ENCODE results near the gene IBA57. TPM values are rescaled to one million over a fixed set of nuclear protein-coding genes. Genes with fewer than 3 reads are reported as not detected.

The IBA57 gene
- total and polyA plus RNA-seq, 2 experiments from 2014 or later = 4.7 to 5.0 TPM

- Histone ChIP-seq H3K9me2 (replicated peaks; ENCODE audit: insufficient read depth) (no peaks in the 10 kb centered on the region), H4K20me1 (ENCODE audit: insufficient read depth, poor library complexity, severe bottlenecking) (no peaks in the 10 kb centered on the region), H3K27ac (no peak overlapping the region), H3K4me2 (no peak overlapping the region), H2AFZ (no peak overlapping the region), H3K79me2 (no peaks in the 10 kb centered on the region), H3K36me3 (replicated peaks; ENCODE audit: insufficient read depth, low read depth) (no peaks in the 10 kb centered on the region), H3K4me3 (no peak overlapping the region), H3K4me1 (ENCODE audit: insufficient read depth) (peaks cover 27% of the 10 kb centered on the region), H3K9me3 (ENCODE audit: low read depth) (no peaks in the 10 kb centered on the region), H3K27me3 (no peaks in the 10 kb centered on the region)
- no peak for DNase-seq (ENCODE audit: low spot score)
- TF ChIP-seq EZH2phosphoT487 (IDR thresholded peaks at IDR 0.05; ENCODE audit: low read depth, severe bottlenecking, unreplicated experiment) (no peak), EZH2 (IDR thresholded peaks at IDR 0.05; ENCODE audit: borderline replicate concordance) (no peak), CTCF (IDR thresholded peaks at IDR 0.05; ENCODE audit: poor library complexity) (no peak)
- WGBS (ENCODE audit: low lambda C conversion rate, missing lambda C conversion rate) = 93% methylated on average over 11 of the region's 11 CpGs
Measured at GRCh38 chr1:228154021-228154669, 11.5 kb upstream of the IBA57 start.

- no peaks in the 10 kb centered on the region for H3K79me2 ChIP-seq
- TF ChIP-seq CTCF (IDR thresholded peaks at IDR 0.05; ENCODE audit: poor library complexity) (no peak), EZH2 (IDR thresholded peaks at IDR 0.05; ENCODE audit: borderline replicate concordance) (no peak)
- H3K36me3 ChIP-seq (replicated peaks; ENCODE audit: insufficient read depth, low read depth) = no peaks in the 10 kb centered on the region
- H2AFZ ChIP-seq = no peak overlapping the region
- no peak overlapping the region for H3K4me2 ChIP-seq
- WGBS (ENCODE audit: low lambda C conversion rate, missing lambda C conversion rate) = 89% methylated on average over 20 of the region's 20 CpGs
- H3K4me3 ChIP-seq = no peak overlapping the region
- H3K9me2 ChIP-seq (replicated peaks; ENCODE audit: insufficient read depth) = no peaks in the 10 kb centered on the region
- no peak overlapping the region for H3K27ac ChIP-seq
- no peak for DNase-seq (ENCODE audit: low spot score)
- no peaks in the 10 kb centered on the region for H3K27me3 ChIP-seq
- H4K20me1 ChIP-seq (ENCODE audit: insufficient read depth, poor library complexity, severe bottlenecking) = no peaks in the 10 kb centered on the region
- no peaks in the 10 kb centered on the region for H3K9me3 ChIP-seq (ENCODE audit: low read depth)
- H3K4me1 ChIP-seq (ENCODE audit: insufficient read depth) = peaks cover 19% of the 10 kb centered on the region
Measured at GRCh38 chr1:228154670-228155571, 10.7 kb upstream of the IBA57 start.

GRCh38 chr1:228155596-228156514 lies 9.7 kb upstream of the IBA57 start:
- Histone ChIP-seq H3K79me2 (no peaks in the 10 kb centered on the region), H3K27me3 (no peaks in the 10 kb centered on the region), H3K4me2 (no peak overlapping the region), H2AFZ (no peak overlapping the region), H3K9me2 (replicated peaks; ENCODE audit: insufficient read depth) (no peaks in the 10 kb centered on the region), H3K9me3 (ENCODE audit: low read depth) (no peaks in the 10 kb centered on the region), H3K27ac (no peak overlapping the region), H3K4me3 (no peak overlapping the region), H4K20me1 (ENCODE audit: insufficient read depth, poor library complexity, severe bottlenecking) (no peaks in the 10 kb centered on the region), H3K4me1 (ENCODE audit: insufficient read depth) (peaks cover 12% of the 10 kb centered on the region), H3K36me3 (replicated peaks; ENCODE audit: insufficient read depth, low read depth) (no peaks in the 10 kb centered on the region)
- no peak for DNase-seq (ENCODE audit: low spot score)
- 92% methylated on average over 16 of the region's 16 CpGs for WGBS (ENCODE audit: low lambda C conversion rate, missing lambda C conversion rate)
- TF ChIP-seq CTCF (IDR thresholded peaks at IDR 0.05; ENCODE audit: poor library complexity) (no peak), EZH2phosphoT487 (IDR thresholded peaks at IDR 0.05; ENCODE audit: low read depth, severe bottlenecking, unreplicated experiment) (no peak), EZH2 (IDR thresholded peaks at IDR 0.05; ENCODE audit: borderline replicate concordance) (no peak)
